ENCODE data around the gene EFNA1. TPM values are rescaled to one million over a fixed set of nuclear protein-coding genes. Genes with fewer than 3 reads are reported as not detected.

Gene EFNA1
- total and polyA plus RNA-seq, 2 of the 4 experiments (the other 2 are of a cell fraction) = 0.90 to 1.6 TPM

DNA sequence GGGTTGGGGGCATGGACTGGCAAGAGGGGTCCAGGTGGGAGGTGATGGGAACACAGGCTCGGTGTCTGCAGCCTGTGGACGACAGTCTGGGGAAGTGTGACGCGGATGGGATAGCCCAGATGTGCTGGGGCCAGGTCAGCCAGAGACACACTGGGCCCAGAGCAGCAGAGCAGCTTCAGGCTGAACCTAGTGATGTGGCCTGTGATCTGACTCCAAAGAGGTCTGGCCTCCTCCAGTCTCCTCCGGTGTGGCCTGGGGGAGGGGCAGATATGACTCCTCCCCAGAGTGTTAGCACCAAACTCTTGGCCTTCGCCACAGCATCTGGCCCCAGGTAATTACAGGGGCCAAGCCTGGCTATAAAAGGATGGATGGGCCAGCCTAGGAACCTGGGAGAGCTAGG, 35.5 kb upstream of the EFNA1 start:
- H3K9ac ChIP-seq (ENCODE audit: low read depth, low read length) = no peak overlapping the region
- dilution Hi-C loops (cut with HindIII; ENCODE audit: low sequenced_read_pairs, unreplicated experiment) = no loop called here
- no peak overlapping the region for H3K23ac ChIP-seq (ENCODE audit: low read depth, low read length)
- no peak overlapping the region for H2BK120ac ChIP-seq (ENCODE audit: low read depth, low read length)
- intact Hi-C loops (cut with micrococcal nuclease) = loop anchor here (5.0 kb wide), 1 partner anchor 35 kb away; the partner anchor contains the start of gene EFNA1
- H2BK5ac ChIP-seq (ENCODE audit: low read depth, low read length, poor library complexity, severe bottlenecking) = no peak overlapping the region
- no peak for ATAC-seq (ENCODE audit: low read depth)
- no peak overlapping the region for H4K91ac ChIP-seq (ENCODE audit: insufficient read depth, low read depth, low read length)
- H3K9me3 ChIP-seq (ENCODE audit: control insufficient read depth, insufficient read depth, low read length) = no peaks in the 10 kb centered on the region
- in situ Hi-C loops (cut with MboI; ENCODE audit: low sequenced_read_pairs) = loop anchor here (5.0 kb wide), 1 partner anchor 75 kb away; no protein-coding TSS in a partner anchor
- no peak overlapping the region for H3K4ac ChIP-seq (ENCODE audit: low read depth, low read length)
- no peak overlapping the region for H2BK20ac ChIP-seq (ENCODE audit: low read depth, low read length)
- no peak overlapping the region for H3K18ac ChIP-seq (ENCODE audit: low read depth, low read length)
- TF ChIP-seq RAD21 (IDR thresholded peaks at IDR 0.05; ENCODE audit: low read length) (no peak), FOS (IDR thresholded peaks at IDR 0.05; ENCODE audit: low read depth, low read length) (no peak), POLR2A (IDR thresholded peaks at IDR 0.05; ENCODE audit: low read depth, low read length) (no peak), BHLHE40 (IDR thresholded peaks at IDR 0.05; ENCODE audit: low read depth, low read length) (no peak), MXI1 (IDR thresholded peaks at IDR 0.05; ENCODE audit: borderline replicate concordance, low read depth, low read length) (no peak), RFX5 (IDR thresholded peaks at IDR 0.05; ENCODE audit: low read depth, low read length) (no peak)
- TF ChIP-seq, protein P1, sequence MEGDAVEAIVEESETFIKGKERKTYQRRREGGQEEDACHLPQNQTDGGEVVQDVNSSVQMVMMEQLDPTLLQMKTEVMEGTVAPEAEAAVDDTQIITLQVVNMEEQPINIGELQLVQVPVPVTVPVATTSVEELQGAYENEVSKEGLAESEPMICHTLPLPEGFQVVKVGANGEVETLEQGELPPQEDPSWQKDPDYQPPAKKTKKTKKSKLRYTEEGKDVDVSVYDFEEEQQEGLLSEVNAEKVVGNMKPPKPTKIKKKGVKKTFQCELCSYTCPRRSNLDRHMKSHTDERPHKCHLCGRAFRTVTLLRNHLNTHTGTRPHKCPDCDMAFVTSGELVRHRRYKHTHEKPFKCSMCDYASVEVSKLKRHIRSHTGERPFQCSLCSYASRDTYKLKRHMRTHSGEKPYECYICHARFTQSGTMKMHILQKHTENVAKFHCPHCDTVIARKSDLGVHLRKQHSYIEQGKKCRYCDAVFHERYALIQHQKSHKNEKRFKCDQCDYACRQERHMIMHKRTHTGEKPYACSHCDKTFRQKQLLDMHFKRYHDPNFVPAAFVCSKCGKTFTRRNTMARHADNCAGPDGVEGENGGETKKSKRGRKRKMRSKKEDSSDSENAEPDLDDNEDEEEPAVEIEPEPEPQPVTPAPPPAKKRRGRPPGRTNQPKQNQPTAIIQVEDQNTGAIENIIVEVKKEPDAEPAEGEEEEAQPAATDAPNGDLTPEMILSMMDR (conservative IDR thresholded peaks at IDR 0.05; ENCODE audit: low read depth, low read length) = no peak
- no peak overlapping the region for H3K4me3 ChIP-seq (ENCODE audit: insufficient read depth, low read depth, low read length)
- ChIA-PET CTCF (interaction anchor here (0.6 to 2.1 kb wide), 13 partner anchors 8 to 876 kb away, joined by 3 to 18 read pairs (median 3); partner anchors contain the start of genes EFNA4 and KRTCAP2), POLR2A (ENCODE audit: unreplicated experiment) (no interaction called here)
- no peak overlapping the region for H2AK5ac ChIP-seq (ENCODE audit: low read depth, low read length)
- peaks cover 20% of the 10 kb centered on the region for H3K27me3 ChIP-seq (ENCODE audit: control insufficient read depth, insufficient read depth, low read length)
- no TSS peak for BruUV-seq (replicated peaks)
- H3K4me1 ChIP-seq (ENCODE audit: control insufficient read depth, insufficient read depth, low read length) = peaks cover 4% of the 10 kb centered on the region; the same call in 1 of the 2 replicates
- no peak overlapping the region for H3K4me2 ChIP-seq (ENCODE audit: low read depth, low read length)
- H3K56ac ChIP-seq (ENCODE audit: extremely low read depth, insufficient read depth, low read length) = no peak overlapping the region
- H3K27ac ChIP-seq (ENCODE audit: insufficient read depth, low read length) = no peak overlapping the region
- no peak overlapping the region for H3K14ac ChIP-seq (replicated peaks; ENCODE audit: low read depth, low read length)
- no peaks in the 10 kb centered on the region for H3K79me1 ChIP-seq (ENCODE audit: low read depth in 1 of 2, low read length in 2 of 2)
- no peak overlapping the region for H2AK9ac ChIP-seq (replicated peaks; ENCODE audit: low read depth, low read length, poor library complexity)
- no peaks in the 10 kb centered on the region for H4K20me1 ChIP-seq (ENCODE audit: insufficient read depth, low read length)
- DNase-seq = no peak
- H4K5ac ChIP-seq (ENCODE audit: low read depth, low read length) = no peak overlapping the region
- no peak overlapping the region for H2AFZ ChIP-seq (replicated peaks; ENCODE audit: low read length, poor library complexity)
- 80% methylated on average over 1 of the region's 6 CpGs; no CpG with 5 or more reads in 1 of the 2 experiments for WGBS, 2 experiments (ENCODE audit: extremely low coverage in 2 of 2, insufficient read length in 1 of 2)
- H2BK15ac ChIP-seq (ENCODE audit: low read depth, low read length) = no peak overlapping the region
- H3K36me3 ChIP-seq (ENCODE audit: control insufficient read depth, insufficient read depth, low read length) = no peaks in the 10 kb centered on the region
- H3K9me1 ChIP-seq (ENCODE audit: insufficient read depth, low read length) = peaks cover 3% of the 10 kb centered on the region; the same call in 1 of the 2 replicates
- H4K8ac ChIP-seq (ENCODE audit: low read depth in 2 of 2, low read length in 2 of 2) = no peak overlapping the region
